GM21825 (cell line): ENCODE data around the gene FGGY.

Source experiments
- ATAC-seq: cut with Tn5 transposase; IDR thresholded peaks from one replicate; pipeline ENCODE4 v1.9.1; 2021; ENCODE audit warnings: mild to moderate bottlenecking, moderate library complexity; ENCODE audit not compliant: unreplicated experiment

The FGGY gene

DNA sequence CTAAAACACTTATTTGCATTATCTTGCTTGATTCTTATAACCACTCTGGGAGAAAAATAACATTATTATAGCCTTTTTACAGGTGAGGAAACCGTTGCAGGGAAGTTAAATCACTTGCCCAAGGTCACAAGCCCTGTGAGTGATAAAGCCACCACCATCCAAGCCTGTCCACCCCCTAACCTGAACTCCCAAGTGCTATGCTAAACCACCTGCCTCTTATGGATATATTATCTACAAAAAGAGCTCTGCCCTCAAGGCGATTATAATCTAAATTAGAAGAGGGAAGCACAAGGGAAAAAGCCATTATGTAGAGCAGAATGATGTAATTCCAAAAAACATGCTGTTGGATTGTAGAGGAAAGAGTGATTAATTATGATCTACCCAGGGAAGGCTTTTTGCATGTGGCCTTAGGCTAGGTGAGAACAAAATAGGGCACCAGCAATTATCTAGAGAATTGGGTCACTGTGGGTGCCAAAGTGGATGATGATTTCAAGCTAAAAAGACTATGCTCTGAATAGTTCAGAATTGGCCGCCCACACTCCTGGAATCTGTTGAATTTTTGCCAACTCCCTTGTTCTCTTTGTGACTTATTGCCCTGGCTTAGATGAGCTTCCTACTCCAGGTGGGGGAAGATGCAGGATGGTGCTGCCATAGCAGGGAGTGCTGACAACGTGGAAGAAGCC lies 205.3 kb downstream of the FGGY start:
- ATAC-seq, result no peak

DNA sequence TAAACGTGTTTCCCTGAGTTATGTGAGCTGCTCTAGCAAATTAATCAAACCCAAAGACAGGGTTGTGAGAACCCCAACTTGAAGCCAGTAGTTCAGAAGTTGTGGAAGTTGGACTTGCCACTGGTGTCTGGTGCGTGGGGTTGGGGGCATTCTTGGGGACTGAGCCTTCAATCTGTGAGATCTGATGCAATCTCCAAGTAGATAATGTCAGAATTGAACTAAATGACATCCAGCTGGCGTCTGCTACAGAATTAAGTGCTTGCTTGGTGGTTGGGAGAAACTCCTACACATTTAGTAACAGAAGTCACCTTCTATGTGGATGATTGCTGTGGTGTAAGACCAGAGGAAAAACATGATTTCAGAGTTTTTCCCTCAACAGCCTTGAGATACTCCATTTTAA lies 207.4 kb downstream of the FGGY start:
- ATAC-seq, result no peak

DNA sequence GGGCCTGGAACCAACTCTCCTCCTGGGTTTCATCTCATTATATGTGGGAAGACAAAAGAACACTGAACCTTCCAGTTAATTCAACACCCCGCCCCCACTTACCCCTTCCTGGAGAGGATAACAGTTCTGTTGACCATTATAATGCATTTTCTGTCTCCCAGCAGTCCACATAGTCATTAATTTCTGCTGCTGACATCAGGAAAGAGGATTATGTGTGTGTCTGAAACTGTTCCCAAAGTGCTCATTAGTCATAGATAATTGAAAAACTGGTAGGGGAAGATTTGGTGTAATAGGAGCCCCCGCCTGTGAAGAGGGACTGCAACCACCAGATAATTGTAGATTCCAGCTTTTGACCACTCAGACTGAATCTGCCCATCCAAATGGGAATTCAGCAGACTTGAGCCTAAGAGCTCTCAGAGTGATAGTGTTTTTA lies 208.7 kb downstream of the FGGY start:
- no peak for ATAC-seq

DNA sequence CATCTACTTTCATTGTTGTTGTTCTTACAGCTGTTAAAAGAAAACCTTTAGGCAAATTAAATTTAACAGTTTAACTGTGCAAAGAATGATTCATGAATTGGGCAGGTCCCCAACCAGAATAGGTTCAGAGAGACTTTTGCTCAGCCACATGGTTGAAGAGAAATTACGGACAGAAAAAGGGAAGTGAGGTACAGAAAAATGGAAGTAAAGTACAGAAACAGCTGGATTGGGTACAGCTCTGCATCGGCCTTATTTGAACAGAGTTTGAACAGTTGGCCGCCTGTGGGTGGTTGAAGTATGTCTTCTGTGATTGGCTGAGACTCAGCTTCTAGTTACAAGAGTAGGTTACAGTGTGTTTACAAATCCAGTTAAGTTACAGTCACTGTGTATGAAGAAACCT lies 210.1 kb downstream of the FGGY start:
- no peak for ATAC-seq

DNA sequence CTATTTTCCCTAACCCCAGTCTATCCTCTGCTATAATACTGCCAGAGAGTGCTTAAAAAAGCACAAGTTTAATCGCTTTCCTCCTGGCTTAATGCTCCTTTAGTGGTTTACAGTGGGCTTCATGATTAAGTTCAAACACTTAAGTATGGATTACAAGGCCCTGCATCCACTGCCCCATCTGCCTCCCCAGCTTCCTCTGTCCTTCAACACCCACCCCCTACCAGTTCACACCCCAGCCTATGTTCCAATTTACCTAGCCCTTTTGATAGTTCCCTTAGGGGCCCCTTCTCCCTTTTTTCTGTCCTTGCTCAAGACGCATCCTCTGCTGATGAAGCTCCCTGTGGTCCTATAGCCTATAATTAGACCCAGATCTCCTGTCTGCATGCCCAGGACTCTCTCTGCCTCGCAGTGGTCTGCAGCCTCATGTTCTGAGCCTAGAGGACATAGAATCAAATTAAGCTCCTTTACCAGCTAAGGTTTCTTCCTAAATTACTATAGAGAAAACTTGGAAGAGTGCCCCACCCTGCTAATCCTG lies 212.5 kb downstream of the FGGY start:
- no peak for ATAC-seq

DNA sequence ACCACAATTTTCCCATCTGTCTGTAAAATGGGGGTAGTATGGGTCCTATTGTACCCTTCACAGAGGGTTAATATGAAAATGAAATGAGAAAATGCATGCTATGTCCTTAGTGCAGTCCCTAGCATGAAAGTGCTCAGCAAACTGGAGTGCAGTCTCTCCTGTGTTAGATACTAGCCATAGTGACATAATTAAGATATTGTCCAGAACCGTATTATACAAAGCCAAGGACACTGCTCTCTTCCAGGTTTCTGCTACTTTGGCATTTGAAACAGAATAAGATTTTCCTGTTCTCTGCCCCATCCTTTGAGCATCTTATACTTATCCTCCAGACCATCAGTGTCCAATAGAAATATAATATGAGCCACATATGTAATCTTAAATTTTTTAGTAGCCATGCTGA lies 213.4 kb downstream of the FGGY start:
- no peak for ATAC-seq

DNA sequence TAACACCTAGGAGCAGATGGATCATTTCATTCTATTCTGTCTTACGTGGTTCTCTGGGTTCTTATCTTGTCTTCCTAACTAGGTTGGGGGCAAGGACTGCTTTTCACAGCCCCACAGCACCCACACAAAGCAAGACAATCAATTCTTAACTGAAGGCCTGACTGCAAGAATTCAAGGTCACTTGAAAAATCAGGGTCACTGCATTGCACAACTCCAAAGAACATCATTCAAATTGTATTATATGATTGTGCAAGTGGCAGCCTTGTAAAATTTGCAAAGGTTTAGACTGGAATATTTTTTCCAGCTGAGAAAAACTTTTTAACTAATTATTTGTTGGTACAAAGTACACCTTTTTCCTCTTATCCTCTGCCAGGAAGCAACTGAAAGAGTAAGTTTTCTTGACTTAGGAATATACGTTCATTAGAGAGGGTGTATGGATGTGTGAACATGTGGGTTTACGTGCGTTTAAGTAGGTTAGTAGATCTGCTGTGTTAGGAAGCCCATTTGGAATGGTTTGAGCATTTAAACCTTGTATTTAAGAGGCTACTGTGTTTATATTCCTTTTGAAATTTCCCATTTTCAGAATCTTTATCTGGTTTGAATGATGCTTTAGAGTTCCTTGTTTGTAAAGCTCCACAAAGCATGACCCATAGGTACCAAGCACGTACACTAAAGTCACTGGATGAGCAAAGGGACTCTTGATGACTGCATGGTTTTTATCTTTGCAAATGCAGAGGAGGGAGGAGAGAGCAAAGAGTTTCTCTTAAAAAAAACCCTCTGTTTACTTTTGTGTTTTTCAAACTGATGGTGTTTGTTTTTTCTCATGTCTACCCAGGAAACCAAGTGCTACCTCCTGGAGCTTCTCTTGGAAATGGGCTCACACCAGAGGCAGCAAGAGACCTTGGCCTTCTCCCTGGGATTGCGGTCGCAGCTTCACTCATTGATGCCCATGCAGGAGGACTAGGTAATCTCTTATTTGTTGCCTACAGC lies 214.9 kb downstream of the FGGY start:
- no peak for ATAC-seq

DNA sequence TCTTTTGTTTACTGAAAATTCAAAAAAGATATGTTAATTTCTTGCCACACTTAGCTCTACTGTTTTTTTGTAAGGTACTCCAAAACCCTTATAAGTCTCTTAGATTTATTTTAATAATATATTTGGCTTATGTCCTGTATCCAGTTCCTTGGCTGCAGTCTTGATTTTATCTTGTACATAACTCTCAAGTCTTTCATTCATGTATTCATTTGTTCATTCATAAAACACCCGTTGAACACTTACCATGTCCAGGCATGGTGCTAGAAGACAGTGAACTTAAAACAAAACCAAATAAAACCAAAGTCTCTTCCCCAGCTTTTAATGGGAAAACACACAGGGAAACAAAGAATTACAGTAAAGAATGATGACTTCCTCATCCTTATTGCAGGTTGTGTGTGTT lies 215.8 kb downstream of the FGGY start:
- no peak for ATAC-seq

DNA sequence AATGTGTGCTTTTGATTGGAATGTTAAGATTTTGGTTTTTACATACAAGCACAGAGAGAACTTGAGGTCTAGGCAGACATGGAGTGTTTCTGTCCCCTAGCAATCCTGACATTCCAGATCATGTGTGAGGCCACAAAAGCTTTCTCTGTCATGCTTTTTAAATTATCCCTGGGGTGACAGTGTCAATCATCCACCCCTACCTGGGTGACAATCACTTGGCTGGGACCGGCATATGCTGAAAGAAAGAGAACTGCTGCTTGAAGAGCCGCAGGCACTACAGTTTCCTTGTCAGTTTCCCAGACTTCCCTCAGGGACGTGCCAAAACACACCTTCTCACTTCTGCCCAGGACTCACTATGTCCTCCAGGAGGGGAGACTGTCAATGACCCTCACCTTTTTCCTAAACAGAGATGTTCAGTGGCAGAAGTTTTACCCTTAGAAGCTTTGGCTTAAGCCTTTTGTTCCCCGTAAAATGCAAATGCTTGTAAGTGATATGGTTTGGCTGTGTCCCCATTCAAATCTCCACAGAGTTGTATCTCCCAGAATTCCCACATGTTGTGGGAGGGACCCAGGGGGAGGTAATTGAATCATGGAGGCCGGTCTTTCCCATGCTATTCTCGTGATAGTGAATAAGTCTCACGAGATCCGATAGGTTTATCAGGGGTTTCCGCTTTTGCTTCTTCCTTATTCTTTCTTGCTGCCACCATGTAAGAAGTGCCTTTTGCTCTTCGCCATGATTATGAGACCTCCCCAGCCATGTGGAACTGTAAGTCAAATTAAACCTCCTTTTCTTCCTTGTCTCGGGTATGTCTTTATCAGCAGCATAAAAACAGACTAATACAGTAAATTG lies 217.4 kb downstream of the FGGY start:
- no peak for ATAC-seq

DNA sequence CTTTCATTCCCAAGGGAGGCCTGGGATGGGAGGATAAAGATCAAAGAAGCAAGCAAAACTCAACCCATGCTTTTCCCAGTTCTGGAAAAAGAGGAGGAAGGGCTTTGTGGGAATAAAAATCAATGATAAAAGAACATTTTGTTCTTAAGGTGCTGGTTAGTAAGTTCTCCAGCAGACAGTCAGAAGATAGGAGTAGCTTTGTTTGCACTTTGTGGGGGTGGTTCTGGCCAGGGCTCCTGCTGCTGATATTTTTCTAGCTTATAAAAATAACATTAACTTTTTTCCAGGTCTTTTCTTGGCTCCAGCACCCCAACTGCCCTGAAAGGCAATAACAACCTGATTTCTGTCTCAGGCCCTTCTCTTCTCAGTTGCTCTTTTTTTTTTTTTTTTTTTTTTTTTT lies 220.0 kb downstream of the FGGY start:
- ATAC-seq, result no peak

DNA sequence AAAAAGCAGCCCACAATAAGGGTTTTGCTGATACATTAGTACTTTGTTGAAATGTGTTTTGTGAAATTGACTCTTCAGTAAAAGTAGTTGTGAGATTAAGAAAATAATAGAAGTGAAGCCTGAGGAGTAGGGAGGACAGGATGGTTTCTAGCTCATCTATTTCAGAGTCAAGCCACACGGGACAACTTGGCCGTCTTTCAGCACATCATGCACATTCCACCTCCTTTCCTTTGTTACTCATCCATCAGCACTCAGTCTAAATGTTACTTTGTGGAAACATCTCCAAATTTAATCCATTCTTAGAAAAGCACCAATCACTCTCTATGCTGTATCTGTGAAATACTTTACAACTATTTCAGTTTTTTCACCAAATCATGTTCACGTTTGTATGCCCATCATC lies 223.3 kb downstream of the FGGY start:
- ATAC-seq, result no peak

DNA sequence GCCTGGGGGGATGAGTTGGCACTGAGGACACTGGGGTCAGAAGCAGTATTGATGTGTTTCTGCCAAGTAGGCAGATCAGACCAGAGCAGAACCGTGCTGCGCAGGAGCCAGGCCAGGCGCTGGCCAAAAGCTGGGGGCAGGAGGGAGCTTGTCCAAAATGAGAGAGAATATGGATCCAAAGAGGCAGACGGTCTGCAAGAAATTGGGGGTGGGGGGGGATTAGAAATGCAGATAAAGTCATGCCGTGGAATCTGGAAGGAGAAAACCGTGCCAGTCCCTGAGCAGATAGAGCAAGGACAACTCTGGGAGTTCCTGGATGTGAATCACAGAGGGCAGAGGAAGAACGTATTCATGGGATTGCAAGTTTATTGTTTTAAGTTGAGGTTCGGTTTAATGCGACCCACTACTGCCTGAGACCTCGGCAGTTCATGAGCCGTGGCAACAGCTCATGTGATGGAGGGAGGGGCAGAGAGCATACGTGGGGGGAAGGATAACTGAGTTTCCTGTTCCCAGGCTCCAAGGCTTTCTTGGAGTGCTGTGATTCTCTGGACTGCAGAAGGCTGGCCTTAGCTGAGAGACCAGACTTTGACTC lies 224.0 kb downstream of the FGGY start:
- ATAC-seq, result no peak

DNA sequence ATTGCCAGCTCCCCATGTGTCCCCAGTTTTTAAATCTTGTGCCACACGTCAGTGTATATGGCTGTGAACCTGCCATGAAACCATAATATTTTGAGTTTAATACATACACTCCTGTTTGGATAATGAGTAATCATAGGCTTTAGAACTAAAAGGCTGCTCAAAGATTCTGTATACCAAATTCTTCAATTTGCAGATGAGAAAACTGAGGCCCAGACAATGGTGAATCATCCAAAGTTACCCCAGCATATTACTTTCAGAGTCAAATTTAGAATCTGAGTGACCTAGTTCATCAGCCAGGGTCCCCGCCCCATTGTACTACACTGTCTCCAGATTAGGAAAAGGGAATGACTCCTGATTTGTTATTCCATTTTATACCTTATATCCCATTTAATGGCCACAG lies 224.6 kb downstream of the FGGY start:
- ATAC-seq, result no peak

DNA sequence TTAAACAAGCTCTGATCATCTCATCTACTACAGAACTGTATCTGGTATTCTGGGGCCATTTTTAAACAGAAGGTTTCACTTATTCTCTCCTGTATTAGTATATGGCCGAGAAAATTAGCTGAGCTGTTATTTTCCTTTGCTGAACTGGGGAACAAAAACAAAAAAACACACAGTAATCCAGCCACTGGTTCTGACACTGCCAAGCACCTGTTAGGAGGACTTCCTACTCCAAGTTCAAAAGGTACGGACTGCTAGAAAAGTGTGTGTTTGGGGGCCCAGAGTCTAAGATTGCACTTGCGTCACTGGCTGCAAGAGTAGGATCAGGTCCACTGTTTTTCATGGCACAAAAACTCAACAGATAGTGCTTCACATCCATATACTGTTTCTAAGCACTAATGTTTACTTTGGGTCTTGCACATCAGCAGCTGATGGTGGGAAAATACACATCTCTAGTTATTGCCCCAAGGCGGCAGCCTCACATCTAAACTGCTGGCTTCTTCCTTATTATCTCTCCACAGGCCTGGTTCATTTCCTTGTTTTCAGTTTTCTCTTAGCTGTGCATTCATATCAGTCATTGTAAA lies 226.1 kb downstream of the FGGY start:
- ATAC-seq, result no peak

DNA sequence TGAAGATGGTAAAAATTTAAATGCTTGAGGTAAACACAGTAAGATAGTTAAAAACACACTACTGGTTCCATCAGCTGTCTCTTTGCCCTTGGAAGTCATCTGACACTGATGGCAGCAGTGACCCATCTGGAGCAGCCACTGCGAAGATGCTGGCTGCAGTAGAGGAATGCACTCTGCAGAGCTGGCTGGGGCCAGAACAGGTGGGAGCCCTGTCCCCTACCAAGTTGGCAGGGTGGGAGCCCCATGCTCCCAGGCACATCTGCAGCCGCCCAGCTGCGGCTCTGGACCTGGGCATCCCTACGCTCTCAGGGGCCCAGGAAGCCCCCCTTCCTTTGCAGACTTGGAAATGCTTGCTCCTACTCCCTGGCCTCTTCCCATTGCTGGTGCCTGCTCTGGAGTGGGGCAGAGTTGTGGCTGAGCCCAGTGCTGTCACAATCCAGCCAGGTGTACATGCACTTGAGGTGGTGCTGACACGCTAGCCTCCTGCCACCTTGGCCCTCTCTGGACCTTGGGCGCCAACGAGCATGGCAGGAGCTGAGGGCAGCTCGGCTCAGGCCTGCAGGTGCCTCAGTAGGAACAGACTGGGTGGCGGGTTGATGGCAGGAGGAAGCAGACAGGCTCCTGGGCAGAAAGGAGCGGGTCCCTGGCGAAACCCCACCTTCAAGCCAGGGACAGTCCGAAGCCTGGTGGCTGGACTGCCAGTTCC lies 227.0 kb downstream of the FGGY start:
- ATAC-seq, result no peak

DNA sequence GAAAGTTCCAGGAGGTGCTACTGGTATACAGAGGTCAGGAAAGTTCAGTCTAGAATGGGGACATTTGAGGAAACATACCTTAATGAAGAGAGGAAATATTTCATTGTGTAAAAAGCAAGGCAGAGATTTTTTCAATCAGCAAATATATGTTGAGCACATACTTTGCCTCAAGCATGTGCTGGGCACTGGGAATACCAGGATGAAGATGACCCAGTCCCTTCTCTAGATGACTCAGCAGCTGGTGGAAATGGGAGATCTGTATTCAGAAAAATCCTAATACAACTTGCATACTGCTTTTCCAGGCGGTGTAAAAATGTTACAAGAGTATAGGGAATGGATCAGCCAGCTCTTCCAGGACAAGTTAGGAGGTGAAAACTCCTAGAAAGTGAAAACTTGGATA lies 229.3 kb downstream of the FGGY start:
- no peak for ATAC-seq

DNA sequence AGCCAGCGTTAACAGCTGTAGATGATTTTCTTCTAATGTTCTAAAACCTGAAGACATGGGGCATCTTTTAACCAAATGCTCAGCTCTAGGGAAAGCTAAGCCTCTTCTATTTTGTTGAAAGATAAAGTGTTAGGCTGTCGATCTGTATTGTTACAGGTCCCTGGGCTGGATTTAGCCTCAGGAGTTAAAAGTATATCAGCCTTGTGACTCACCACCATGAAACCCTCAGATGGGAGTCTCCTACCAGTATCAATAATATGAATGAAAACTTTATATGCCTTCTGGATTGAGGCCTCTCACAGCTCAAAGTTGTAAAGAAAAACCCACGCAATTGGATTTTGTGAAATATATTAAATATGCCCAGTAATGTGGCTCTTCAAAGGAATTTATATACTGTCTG lies 231.6 kb downstream of the FGGY start:
- ATAC-seq, result no peak

DNA sequence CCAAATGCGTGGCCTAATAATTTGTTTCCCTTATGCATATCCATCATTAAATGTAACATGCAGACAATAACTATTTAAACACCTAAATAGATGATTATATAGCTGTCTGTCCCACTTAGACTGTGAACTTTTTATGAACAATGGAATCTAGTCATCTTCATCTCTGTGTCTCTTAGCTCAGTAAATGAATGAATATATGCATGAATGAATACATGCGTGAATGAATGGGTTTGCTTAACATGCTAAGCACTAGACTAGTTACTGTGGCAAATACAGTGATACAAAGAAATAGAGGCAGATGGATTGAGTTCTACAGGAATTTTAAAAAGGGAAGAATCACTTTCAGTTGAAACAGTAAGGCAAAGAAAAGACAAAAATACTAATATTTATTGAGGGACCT lies 232.0 kb downstream of the FGGY start:
- no peak for ATAC-seq

DNA sequence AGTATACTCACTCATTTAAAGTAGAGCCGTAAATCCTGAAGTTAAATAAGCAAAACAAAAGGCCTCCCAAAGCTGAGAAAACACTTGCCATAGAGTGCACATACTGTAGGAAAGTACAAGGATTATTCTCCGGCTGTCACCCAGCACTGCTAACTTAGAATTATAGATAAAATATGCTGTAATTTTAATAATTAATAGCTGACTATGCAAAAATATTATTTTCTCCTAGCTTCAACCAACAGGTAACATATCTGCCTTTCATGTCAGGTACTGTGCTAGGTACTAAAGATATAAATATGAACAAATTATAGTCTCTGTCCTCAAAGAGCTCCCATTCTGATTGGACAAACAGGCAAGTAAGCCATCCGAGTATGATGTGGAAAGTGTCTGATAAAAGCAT lies 233.2 kb downstream of the FGGY start:
- ATAC-seq, result no peak

DNA sequence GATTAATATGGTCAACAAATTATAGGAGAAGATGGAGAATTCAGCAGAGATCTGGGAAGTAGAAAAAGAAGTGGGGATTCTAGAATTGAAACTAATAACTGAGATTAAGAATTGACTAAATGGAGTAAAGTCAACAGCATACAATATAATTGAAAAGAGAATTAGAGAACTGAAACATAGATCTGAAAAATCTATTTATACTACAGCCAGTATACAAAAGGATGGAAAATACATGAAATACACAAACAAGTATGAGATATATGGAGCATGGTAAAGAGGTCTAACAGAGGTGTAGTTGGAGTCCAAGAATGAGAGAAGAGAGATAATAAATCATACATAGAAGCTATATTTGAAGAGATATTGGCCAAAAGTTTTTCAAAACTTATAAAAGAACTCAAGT lies 235.2 kb downstream of the FGGY start:
- no peak for ATAC-seq
